ENCODE data around the gene CCNL2. TPM values are rescaled to one million over a fixed set of nuclear protein-coding genes. Genes with fewer than 3 reads are reported as not detected.
A peak's percentile ranks its signal among the peaks of the same experiment; 100 is the strongest.

The CCNL2 gene
- total and polyA plus RNA-seq, 2 of the 13 experiments (the other 11 are each of a cell fraction or from before 2014, with no cell fraction given): 105 to 340 TPM

- TF ChIP-seq, protein P1, sequence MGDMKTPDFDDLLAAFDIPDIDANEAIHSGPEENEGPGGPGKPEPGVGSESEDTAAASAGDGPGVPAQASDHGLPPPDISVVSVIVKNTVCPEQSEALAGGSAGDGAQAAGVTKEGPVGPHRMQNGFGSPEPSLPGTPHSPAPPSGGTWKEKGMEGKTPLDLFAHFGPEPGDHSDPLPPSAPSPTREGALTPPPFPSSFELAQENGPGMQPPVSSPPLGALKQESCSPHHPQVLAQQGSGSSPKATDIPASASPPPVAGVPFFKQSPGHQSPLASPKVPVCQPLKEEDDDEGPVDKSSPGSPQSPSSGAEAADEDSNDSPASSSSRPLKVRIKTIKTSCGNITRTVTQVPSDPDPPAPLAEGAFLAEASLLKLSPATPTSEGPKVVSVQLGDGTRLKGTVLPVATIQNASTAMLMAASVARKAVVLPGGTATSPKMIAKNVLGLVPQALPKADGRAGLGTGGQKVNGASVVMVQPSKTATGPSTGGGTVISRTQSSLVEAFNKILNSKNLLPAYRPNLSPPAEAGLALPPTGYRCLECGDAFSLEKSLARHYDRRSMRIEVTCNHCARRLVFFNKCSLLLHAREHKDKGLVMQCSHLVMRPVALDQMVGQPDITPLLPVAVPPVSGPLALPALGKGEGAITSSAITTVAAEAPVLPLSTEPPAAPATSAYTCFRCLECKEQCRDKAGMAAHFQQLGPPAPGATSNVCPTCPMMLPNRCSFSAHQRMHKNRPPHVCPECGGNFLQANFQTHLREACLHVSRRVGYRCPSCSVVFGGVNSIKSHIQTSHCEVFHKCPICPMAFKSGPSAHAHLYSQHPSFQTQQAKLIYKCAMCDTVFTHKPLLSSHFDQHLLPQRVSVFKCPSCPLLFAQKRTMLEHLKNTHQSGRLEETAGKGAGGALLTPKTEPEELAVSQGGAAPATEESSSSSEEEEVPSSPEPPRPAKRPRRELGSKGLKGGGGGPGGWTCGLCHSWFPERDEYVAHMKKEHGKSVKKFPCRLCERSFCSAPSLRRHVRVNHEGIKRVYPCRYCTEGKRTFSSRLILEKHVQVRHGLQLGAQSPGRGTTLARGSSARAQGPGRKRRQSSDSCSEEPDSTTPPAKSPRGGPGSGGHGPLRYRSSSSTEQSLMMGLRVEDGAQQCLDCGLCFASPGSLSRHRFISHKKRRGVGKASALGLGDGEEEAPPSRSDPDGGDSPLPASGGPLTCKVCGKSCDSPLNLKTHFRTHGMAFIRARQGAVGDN (CRISPR knock-in tag; IDR thresholded peaks at IDR 0.05): peak; percentile 69
Measured at GRCh38 chr1:1355416-1355815, 43.7 kb downstream of the CCNL2 start (continued).

DNA sequence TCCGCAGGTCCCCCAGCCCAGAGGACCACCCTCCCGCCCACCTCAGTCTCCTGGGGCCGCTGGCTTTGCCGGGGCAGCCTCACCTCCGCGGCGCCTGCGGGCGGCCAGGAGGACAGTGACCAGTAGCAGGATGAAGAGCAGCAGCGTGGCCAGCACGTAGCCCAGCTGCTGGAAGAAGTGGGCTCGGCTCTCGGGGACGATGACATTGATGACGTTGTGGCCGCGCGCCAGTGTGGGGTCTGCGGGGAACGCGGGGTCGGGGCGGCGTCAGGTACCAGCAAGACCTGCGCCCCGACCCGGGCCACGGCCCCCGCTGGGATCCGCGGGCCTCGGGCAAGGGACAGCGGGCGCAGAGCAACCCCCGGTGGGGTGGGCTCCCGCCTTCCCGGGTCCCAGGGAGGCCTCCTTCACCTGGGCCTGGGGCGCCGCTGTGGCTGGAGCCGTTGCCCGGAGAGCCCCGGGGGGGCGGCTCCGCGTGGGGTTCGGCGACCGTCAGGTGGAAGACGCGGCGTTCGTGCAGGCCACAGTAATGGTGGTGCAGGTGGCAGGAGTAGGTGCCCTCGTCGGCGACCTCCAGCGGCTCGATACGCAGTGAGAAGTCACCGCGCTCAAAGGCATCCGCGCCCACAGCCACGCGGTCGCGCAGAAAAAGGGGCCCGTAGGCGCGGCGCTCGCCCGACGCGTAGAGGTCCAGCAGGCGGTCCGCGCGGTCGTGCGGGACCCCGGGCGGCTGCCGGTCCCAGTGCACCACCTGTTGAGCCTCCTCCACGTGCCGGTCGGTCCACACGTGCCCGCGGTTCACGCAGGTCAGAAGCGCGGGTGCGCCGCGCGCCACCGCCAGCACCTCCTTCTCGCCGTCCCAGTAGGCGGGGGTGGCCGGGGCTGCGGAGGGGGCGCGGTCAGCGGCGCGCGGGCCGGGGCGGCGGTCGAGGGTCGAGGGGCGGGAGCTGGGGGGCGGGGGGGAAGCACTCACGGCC is 44.6 kb downstream of the CCNL2 start:
- 94% methylated on average over 91 of the region's 116 CpGs for WGBS (ENCODE audit: low lambda C conversion rate)
- POLR2A ChIA-PET: interaction anchor here (1.0 kb wide), 1 partner anchor 19 kb away, joined by 3 read pairs; no protein-coding TSS in a partner anchor
- BruUV-seq (replicated peaks): no TSS peak
- no peak for ATAC-seq
- no peak for DNase-seq (ENCODE audit: low spot score)
- intact Hi-C loops (cut with micrococcal nuclease; ENCODE audit: unreplicated experiment): no loop called here
- H2AFZ ChIP-seq (ENCODE audit: low read length): no peak overlapping the region
- H3K9ac ChIP-seq (ENCODE audit: insufficient read depth, low read depth, low read length): no peak overlapping the region
- no peak overlapping the region for H3K27ac ChIP-seq (ENCODE audit: extremely low read length, insufficient read depth, low read length)
- no peaks in the 10 kb centered on the region for H3K9me3 ChIP-seq (ENCODE audit: low read length)
- H3K27me3 ChIP-seq (ENCODE audit: control insufficient read depth in 1 of 2, insufficient read depth in 2 of 2, low read length in 2 of 2): no peaks in the 10 kb centered on the region
- no peak overlapping the region for H3K4me3 ChIP-seq (replicated peaks in 1 of 3; ENCODE audit: insufficient read depth in 1 of 3, low read depth in 2 of 3, low read length in 3 of 3)
- no peaks in the 10 kb centered on the region for H4K20me1 ChIP-seq (ENCODE audit: insufficient read depth, low read length)
- CTCF ChIA-PET (ENCODE audit: low intra/inter-chr PET ratio, low total read pairs): no interaction called here
- peaks cover 43% of the 10 kb centered on the region for H3K4me1 ChIP-seq (ENCODE audit: insufficient read depth, low read length)
- H3K36me3 ChIP-seq (replicated peaks in 1 of 2; ENCODE audit: control insufficient read depth in 1 of 2, insufficient read depth in 2 of 2, low read length in 2 of 2): no peaks in the 10 kb centered on the region
- FAIRE-seq: no peak
- no peak overlapping the region for H3K4me2 ChIP-seq (ENCODE audit: low read depth, low read length)
- peaks cover 4% of the 10 kb centered on the region for H3K79me2 ChIP-seq (ENCODE audit: insufficient read depth, low read length)
- in situ Hi-C loops (cut with HindIII; ENCODE audit: extremely low pct_ligation_motif_present, low pct_unique_long_range_greater_than_20kb): no loop called here
- TF ChIP-seq ZBTB38 (CRISPR knock-in tag; IDR thresholded peaks at IDR 0.05) (0 out of 2 replicates have a peak, but pooled peaks have one; percentile 27), ZBED4 (CRISPR knock-in tag; IDR thresholded peaks at IDR 0.05; ENCODE audit: borderline replicate concordance) (no peak), RBFOX2 (IDR thresholded peaks at IDR 0.05; ENCODE audit: low read depth, low read length) (peak; percentile 71), LRRFIP1 (CRISPR knock-in tag; conservative IDR thresholded peaks at IDR 0.05) (no peak), AGO2 (optimal IDR thresholded peaks at IDR 0.05; ENCODE audit: low read depth, low read length) (peak; percentile 50), PRPF4 (IDR thresholded peaks at IDR 0.05; ENCODE audit: low read depth, low read length, poor library complexity, severe bottlenecking) (peak; percentile 27), POLR2AphosphoS2 (IDR thresholded peaks at IDR 0.05; ENCODE audit: low read depth, low read length) (no peak), ZNF263 (CRISPR knock-in tag; IDR thresholded peaks at IDR 0.05) (no peak), ZNF605 (CRISPR knock-in tag; IDR thresholded peaks at IDR 0.05) (no peak)
